ENCODE results near the gene FOXK1.
A peak's percentile ranks its signal among the peaks of the same experiment; 100 is the strongest.

FOXK1 gene

DNA sequence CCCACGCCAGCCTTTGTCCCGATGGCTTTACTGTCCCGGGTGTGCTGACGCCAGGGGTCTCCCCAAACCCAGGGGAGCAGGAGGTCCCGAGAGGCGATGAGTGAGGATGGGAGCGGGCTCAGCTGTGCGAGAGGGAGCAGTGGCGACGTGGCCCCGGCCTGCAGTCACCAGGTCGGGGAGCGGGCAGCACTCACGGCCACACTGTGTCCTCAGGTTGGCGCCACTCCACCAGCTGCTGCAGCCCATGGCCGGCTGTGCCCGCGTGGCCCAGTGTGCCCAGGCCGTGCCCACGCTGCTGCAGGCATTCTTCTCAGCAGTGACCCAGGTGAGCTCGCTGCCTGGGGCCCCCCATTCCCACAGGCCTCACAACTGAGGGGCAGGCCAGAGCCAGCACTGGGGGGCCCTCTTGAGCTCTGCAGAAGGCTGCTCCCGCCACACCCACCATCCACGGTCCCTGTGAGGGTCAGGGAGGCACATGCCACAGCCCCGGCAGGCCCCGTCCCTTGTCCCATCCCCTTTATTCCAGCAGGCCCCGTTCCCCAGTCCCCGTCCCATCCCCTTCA, 106.6 kb downstream of the FOXK1 start:
- TF ChIP-seq, protein P1, sequence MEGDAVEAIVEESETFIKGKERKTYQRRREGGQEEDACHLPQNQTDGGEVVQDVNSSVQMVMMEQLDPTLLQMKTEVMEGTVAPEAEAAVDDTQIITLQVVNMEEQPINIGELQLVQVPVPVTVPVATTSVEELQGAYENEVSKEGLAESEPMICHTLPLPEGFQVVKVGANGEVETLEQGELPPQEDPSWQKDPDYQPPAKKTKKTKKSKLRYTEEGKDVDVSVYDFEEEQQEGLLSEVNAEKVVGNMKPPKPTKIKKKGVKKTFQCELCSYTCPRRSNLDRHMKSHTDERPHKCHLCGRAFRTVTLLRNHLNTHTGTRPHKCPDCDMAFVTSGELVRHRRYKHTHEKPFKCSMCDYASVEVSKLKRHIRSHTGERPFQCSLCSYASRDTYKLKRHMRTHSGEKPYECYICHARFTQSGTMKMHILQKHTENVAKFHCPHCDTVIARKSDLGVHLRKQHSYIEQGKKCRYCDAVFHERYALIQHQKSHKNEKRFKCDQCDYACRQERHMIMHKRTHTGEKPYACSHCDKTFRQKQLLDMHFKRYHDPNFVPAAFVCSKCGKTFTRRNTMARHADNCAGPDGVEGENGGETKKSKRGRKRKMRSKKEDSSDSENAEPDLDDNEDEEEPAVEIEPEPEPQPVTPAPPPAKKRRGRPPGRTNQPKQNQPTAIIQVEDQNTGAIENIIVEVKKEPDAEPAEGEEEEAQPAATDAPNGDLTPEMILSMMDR (IDR thresholded peaks at IDR 0.05; ENCODE audit: low read depth, low read length) = no peak
- Histone ChIP-seq H3K4me3 (ENCODE audit: low read depth, low read length) (no peak overlapping the region), H3K36me3 (peaks cover 11% of the 10 kb centered on the region; the same call in 1 of the 2 replicates), H3K9me3 (no peaks in the 10 kb centered on the region), H3K27me3 (no peaks in the 10 kb centered on the region), H3K4me1 (no peaks in the 10 kb centered on the region)
- DNase-seq = no peak

DNA sequence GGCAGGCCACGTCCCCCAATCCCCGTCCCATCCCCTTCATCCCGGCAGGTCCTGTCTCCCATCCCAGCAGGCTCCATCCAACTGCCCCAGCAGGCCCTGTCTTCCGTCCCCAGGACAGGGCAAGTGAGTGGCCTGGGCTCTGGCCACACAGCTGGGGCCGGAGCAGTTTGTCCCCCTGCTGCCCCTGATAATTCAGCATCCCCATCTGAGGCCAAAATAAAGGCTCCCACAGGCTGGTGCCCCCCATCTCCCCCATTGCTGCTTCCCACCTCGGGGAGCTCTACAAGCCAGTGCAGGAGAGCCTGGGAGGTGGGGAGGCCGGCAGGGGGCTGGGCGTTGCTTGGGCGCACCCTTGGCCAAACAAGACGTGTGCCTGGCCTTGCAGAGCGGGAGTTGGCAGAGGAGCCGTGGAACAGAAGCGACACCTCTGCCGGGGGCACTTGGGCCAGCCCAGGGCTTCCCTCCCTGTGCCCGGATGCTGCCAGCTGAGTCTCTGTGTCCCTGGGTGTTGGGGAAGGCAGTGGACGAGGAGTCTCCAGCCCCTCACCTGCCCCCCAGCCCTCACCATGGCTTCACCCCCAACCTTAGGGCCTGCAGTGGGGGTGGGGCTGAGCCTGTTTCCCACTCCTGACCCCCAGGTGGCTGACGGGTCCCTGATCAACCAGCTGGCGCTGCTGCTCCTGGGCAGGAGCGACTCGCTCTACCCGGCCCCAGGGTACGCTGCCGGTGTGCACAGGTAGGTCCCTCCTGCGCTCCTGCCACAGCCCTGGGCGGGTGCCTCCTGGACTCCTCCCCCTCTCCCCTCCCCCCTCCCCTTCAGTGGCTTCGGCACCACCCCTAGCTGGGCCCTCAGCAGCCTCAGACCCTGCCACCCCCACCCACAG, 107.3 kb downstream of the FOXK1 start:
- Histone ChIP-seq H3K4me1 (no peaks in the 10 kb centered on the region), H3K27me3 (no peaks in the 10 kb centered on the region), H3K36me3 (peaks cover 11% of the 10 kb centered on the region; the same call in 1 of the 2 replicates), H3K9me3 (no peaks in the 10 kb centered on the region), H3K4me3 (ENCODE audit: low read depth, low read length) (no peak overlapping the region)
- no peak for DNase-seq
- TF ChIP-seq, protein P1 (IDR thresholded peaks at IDR 0.05; ENCODE audit: low read depth, low read length) = no peak

DNA sequence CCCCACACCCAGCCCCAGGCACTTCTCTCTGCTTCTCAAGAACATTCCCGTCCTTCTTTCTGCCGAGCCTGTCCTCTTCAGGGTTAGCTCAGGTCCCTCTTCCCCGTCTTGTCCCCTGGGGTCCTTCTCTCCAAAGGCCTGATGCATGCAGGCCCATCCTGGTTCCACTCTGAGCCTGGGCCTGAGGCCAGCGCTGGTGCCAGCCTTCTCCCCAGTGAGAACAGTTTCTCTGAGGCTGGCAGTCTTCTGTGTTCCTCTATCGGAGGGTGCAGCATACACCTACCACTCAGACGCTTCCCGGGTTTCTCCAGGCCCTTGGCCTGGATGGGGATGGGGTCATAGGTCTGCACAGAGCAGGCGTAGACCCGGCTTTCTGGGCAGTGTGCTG, 108.0 kb downstream of the FOXK1 start:
- no peak for DNase-seq
- peaks cover 11% of the 10 kb centered on the region; the same call in 1 of the 2 replicates for H3K36me3 ChIP-seq

DNA sequence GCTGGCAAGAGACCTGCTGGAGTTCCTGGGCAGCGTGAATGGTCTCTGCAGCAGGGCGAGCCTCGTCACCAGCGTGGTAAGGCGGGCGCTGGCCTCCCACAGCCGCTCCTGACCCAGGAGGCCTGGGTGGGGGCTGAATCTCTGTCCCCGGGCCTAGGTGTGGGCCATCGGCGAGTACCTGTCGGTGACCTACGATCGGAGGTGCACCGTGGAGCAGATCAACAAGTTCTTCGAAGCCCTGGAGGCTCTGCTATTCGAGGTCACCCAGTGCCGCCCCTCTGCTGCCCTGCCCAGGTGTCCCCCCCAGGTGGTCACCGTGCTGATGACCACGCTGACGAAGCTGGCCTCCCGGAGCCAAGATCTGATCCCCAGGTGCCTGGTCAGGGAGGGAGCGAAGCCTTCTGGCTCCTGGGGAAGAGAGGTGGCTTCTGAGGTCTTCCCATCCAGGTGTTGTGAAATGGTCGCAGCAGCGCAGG, 108.5 kb downstream of the FOXK1 start:
- no peak for DNase-seq
- Histone ChIP-seq H3K36me3 (peaks cover 11% of the 10 kb centered on the region; the same call in 1 of the 2 replicates), H3K4me1 (no peaks in the 10 kb centered on the region), H3K27me3 (no peaks in the 10 kb centered on the region), H3K4me3 (ENCODE audit: low read depth, low read length) (no peak overlapping the region), H3K9me3 (no peaks in the 10 kb centered on the region)
- TF ChIP-seq, protein P1 (IDR thresholded peaks at IDR 0.05; ENCODE audit: low read depth, low read length) = no peak

More for the DNA sequence above, 108.0 kb downstream of the FOXK1 start:
- TF ChIP-seq, protein P1 (IDR thresholded peaks at IDR 0.05; ENCODE audit: low read depth, low read length) = no peak
- H3K9me3 ChIP-seq = no peaks in the 10 kb centered on the region
- H3K27me3 ChIP-seq = no peaks in the 10 kb centered on the region
- H3K4me3 ChIP-seq (ENCODE audit: low read depth, low read length) = no peak overlapping the region
- no peaks in the 10 kb centered on the region for H3K4me1 ChIP-seq

DNA sequence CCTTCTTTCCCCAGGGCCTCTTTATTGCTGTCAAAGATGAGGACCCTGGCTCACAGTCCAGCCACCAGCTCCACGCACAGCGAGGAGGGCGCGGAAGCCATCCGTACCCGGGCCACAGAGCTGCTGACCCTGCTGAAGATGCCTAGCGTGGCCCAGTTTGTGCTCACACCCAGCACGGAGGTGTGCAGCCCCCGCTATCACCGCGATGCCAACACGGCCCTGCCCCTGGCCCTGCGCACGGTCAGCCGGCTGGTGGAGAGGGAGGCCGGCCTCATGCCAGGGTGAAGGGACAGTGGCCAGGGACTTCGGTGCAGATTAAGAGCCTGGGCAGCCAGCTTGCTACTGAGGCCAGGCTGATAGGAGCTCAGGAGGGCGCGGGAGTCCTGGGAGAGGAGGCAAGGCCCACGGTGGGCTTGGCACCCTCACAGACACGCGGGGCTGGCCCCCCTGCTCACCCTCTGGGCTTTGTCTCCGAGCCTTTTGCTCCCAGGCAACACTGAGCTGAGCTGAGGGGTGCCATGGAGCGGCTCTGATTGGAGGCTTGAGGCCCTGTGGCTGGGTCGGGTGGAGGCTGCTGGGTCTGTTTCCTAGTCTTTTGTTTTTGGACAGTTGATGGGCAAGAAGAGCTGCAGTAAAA, 109.1 kb downstream of the FOXK1 start:
- no peak overlapping the region for H3K4me3 ChIP-seq (ENCODE audit: low read depth, low read length)
- no peaks in the 10 kb centered on the region for H3K4me1 ChIP-seq
- DNase-seq = peak; percentile 8
- no peaks in the 10 kb centered on the region for H3K27me3 ChIP-seq
- peaks cover 7% of the 10 kb centered on the region; the same call in 1 of the 2 replicates for H3K36me3 ChIP-seq
- TF ChIP-seq, protein P1 (IDR thresholded peaks at IDR 0.05; ENCODE audit: low read depth, low read length) = no peak
- no peaks in the 10 kb centered on the region for H3K9me3 ChIP-seq
